Kidney glomerular epithelial cell (primary cell): ENCODE measurements around the gene RAB40B.

Experiments used
- DNase-seq: peaks from one replicate; lab custom pipeline; 2025; lab: John Stamatoyannopoulos, UW

RAB40B gene

GRCh38 chr17:82615084-82616020 lies 83.1 kb downstream of the RAB40B start:
- DNase-seq: no peak

GRCh38 chr17:82614095-82614631 lies 84.3 kb downstream of the RAB40B start:
- no peak for DNase-seq

GRCh38 chr17:82613283-82614094 lies 85.0 kb downstream of the RAB40B start:
- no peak for DNase-seq

GRCh38 chr17:82611140-82612058 lies 87.1 kb downstream of the RAB40B start:
- DNase-seq: peak; percentile 40

- no peak for DNase-seq
Measured at GRCh38 chr17:82609655-82610054, 88.8 kb downstream of the RAB40B start.

- no peak for DNase-seq
Measured at GRCh38 chr17:82608816-82609215, 89.7 kb downstream of the RAB40B start.

GRCh38 chr17:82605939-82606600 lies 92.4 kb downstream of the RAB40B start:
- DNase-seq: no peak
